ENCODE results near the gene CYP27C1.

DNA sequence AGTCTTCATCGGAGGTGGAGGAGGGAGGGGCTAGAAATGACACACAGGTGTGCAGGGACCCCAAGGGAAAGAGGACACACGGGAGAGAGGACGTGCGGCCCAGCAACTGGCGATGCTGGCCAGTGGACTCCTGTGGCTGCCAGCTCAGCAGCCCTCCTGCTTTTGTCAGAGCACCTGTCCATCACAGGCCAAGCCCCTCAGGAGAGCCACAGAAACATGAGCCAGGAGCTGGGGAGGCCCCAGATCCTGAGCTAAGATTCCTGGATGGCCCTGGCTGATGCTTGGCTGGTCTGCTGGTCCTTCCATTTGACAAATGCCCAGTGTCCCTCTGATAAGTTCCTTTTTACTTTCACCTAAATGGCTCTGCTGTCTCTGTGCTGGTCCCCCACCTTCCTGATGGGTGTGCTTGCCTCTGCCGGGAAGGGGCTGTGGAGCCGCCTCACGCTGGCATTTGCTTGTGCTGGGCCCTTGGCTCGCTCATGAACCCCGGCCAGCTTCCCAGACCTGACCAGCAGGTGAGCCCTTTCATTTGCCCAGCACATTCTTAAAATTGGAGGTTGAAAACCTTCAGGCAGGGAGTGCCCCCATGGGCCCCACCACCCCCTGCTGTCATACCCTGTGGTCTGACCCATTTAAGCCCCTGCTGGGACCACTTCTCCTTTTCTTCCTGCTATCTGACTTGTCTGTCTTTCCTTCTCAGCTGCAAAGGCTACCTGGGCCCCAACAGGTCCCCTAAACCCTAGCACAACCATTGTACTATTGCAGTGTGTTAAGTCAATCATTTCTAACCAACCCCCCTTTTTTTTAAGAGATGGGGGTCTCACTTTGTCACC is 37.3 kb downstream of the CYP27C1 start:
- TF ChIP-seq, protein P1, sequence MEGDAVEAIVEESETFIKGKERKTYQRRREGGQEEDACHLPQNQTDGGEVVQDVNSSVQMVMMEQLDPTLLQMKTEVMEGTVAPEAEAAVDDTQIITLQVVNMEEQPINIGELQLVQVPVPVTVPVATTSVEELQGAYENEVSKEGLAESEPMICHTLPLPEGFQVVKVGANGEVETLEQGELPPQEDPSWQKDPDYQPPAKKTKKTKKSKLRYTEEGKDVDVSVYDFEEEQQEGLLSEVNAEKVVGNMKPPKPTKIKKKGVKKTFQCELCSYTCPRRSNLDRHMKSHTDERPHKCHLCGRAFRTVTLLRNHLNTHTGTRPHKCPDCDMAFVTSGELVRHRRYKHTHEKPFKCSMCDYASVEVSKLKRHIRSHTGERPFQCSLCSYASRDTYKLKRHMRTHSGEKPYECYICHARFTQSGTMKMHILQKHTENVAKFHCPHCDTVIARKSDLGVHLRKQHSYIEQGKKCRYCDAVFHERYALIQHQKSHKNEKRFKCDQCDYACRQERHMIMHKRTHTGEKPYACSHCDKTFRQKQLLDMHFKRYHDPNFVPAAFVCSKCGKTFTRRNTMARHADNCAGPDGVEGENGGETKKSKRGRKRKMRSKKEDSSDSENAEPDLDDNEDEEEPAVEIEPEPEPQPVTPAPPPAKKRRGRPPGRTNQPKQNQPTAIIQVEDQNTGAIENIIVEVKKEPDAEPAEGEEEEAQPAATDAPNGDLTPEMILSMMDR (IDR thresholded peaks at IDR 0.05) = no peak
- TF ChIP-seq EZH2phosphoT487 (IDR thresholded peaks at IDR 0.05) = no peak
- no peak for TF ChIP-seq EZH2 (IDR thresholded peaks at IDR 0.05)
